Measurements from ENCODE around the gene NFIA. TPM values are rescaled to one million over a fixed set of nuclear protein-coding genes. Genes with fewer than 3 reads are reported as not detected.
A peak's percentile ranks its signal among the peaks of the same experiment; 100 is the strongest.

The NFIA gene
- total RNA-seq, 3 donors from 2014 or later = 54.9 to 87.5 (median 79.6) TPM

GRCh38 chr1:61490924-61491323, 408.6 kb downstream of the NFIA start:
- intact Hi-C loops (cut with DNase I; ENCODE audit: low total_unique reads) = no loop called here
- Histone ChIP-seq H3K4me3 (no peak overlapping the region), H3K9me3 (no peaks in the 10 kb centered on the region), H3K36me3 (no peaks in the 10 kb centered on the region), H3K4me1 (no peaks in the 10 kb centered on the region), H3K27ac (peak overlapping the region in 1 of 2 donors; percentile 64), H3K27me3 (no peaks in the 10 kb centered on the region)
- no peak for DNase-seq (ENCODE audit: low spot score in 2 of 2)
- TF ChIP-seq POLR2A (IDR thresholded peaks at IDR 0.05) (no peak), POLR2AphosphoS5 (IDR thresholded peaks at IDR 0.05) (no peak), CTCF (IDR thresholded peaks at IDR 0.05) (no peak)

GRCh38 chr1:61491497-61491896, 409.1 kb downstream of the NFIA start:
- no peak overlapping the region for H3K4me3 ChIP-seq
- TF ChIP-seq CTCF (IDR thresholded peaks at IDR 0.05) (no peak), POLR2AphosphoS5 (IDR thresholded peaks at IDR 0.05) (peak in 1 of 3 donors; percentile 54)
- no peaks in the 10 kb centered on the region for H3K4me1 ChIP-seq
- intact Hi-C loops (cut with DNase I; ENCODE audit: low total_unique reads) = no loop called here
- peak overlapping the region in 1 of 2 donors; percentile 64 for H3K27ac ChIP-seq
- no peaks in the 10 kb centered on the region for H3K27me3 ChIP-seq
- no peak for DNase-seq (ENCODE audit: low spot score in 2 of 2)
- no peaks in the 10 kb centered on the region for H3K9me3 ChIP-seq
- no peaks in the 10 kb centered on the region for H3K36me3 ChIP-seq

GRCh38 chr1:61494000-61494399, 411.6 kb downstream of the NFIA start:
- no peak for DNase-seq (ENCODE audit: low spot score in 2 of 2)
- Histone ChIP-seq H3K4me3 (no peak overlapping the region), H3K27me3 (no peaks in the 10 kb centered on the region), H3K36me3 (no peaks in the 10 kb centered on the region), H3K4me1 (no peaks in the 10 kb centered on the region), H3K9me3 (no peaks in the 10 kb centered on the region), H3K27ac (no peak overlapping the region)
- intact Hi-C loops (cut with DNase I; ENCODE audit: low total_unique reads) = no loop called here
- no peak for TF ChIP-seq CTCF (IDR thresholded peaks at IDR 0.05)
- TF ChIP-seq POLR2AphosphoS5 (IDR thresholded peaks at IDR 0.05) = no peak
- no peak for TF ChIP-seq POLR2A (IDR thresholded peaks at IDR 0.05)

GRCh38 chr1:61496501-61496900, 414.1 kb downstream of the NFIA start:
- H3K27me3 ChIP-seq = no peaks in the 10 kb centered on the region
- no peak for DNase-seq (ENCODE audit: low spot score in 2 of 2)
- H3K27ac ChIP-seq = no peak overlapping the region
- intact Hi-C loops (cut with DNase I; ENCODE audit: low total_unique reads) = no loop called here
- no peak overlapping the region for H3K4me3 ChIP-seq
- H3K9me3 ChIP-seq = no peaks in the 10 kb centered on the region
- no peaks in the 10 kb centered on the region for H3K36me3 ChIP-seq
- TF ChIP-seq POLR2AphosphoS5 (IDR thresholded peaks at IDR 0.05) = no peak
- no peak for TF ChIP-seq CTCF (IDR thresholded peaks at IDR 0.05)
- no peak for TF ChIP-seq POLR2A (IDR thresholded peaks at IDR 0.05)
- H3K4me1 ChIP-seq = no peaks in the 10 kb centered on the region

- Histone ChIP-seq H3K36me3 (no peaks in the 10 kb centered on the region), H3K4me1 (no peaks in the 10 kb centered on the region), H3K9me3 (no peaks in the 10 kb centered on the region), H3K27ac (no peak overlapping the region), H3K4me3 (no peak overlapping the region), H3K27me3 (no peaks in the 10 kb centered on the region)
- TF ChIP-seq POLR2AphosphoS5 (IDR thresholded peaks at IDR 0.05) = no peak
- no peak for TF ChIP-seq CTCF (IDR thresholded peaks at IDR 0.05)
- TF ChIP-seq POLR2A (IDR thresholded peaks at IDR 0.05) = no peak
- DNase-seq (ENCODE audit: low spot score in 2 of 2) = no peak
- intact Hi-C loops (cut with DNase I; ENCODE audit: low total_unique reads) = no loop called here
These were observed 414.7 kb downstream of the NFIA start for GRCh38 chr1:61497013-61497412.
